ENCODE measurements around the gene ACOX3. TPM values are rescaled to one million over a fixed set of nuclear protein-coding genes. Genes with fewer than 3 reads are reported as not detected.

Gene ACOX3
- total and polyA plus RNA-seq, 9 of the 15 experiments (the other 6 are each of a cell fraction or from before 2014, with no cell fraction given), result 0.68 to 7.3 (median 3.7) TPM

DNA sequence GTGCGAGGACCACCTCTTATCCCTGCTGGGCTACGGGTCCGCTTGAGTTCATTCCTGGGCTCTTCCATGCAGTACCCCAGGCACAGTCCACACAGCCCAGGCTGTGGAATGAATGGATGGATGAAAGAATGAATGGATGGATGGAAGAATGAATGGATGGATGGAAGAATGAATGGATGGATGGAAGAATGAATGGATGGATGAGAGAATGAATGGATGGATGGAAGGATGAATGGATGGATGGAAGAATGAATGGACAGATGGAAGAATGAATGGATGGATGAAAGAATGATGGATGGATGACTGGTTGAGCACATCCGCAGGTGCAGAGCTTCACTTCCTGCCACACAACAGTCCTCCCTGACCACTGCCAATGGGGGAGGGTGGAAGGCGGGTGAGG, 28.2 kb downstream of the ACOX3 start:
- Histone ChIP-seq H4K20me1 (replicated peaks; ENCODE audit: control insufficient read depth, insufficient read depth, low read length) (peaks cover 5% of the 10 kb centered on the region; the same call in 1 of the 2 replicates), H3K36me3 (ENCODE audit: control insufficient read depth, insufficient read depth, low read length) (peaks cover 3% of the 10 kb centered on the region; the same call in 1 of the 3 replicates), H3K4me2 (ENCODE audit: insufficient read depth, low read length) (no peak overlapping the region), H3K27ac (ENCODE audit: extremely low read depth, low read depth, low read length) (no peak overlapping the region), H3K9ac (ENCODE audit: insufficient read depth in 1 of 2, low read depth in 2 of 2, low read length in 2 of 2) (no peak overlapping the region), H3K9me3 (replicated peaks; ENCODE audit: control insufficient read depth, insufficient read depth, low read depth, low read length) (no peaks in the 10 kb centered on the region), H3K4me1 (replicated peaks in 1 of 2; ENCODE audit: control insufficient read depth in 2 of 2, insufficient read depth in 2 of 2, low read length in 2 of 2) (peaks cover 16 to 26% of the 10 kb centered on the region in 2 experiments; a peak in 4 of 5 replicates), H3K4me3 (no peak overlapping the region), H3K27me3 (ENCODE audit: control insufficient read depth in 2 of 2, insufficient read depth in 2 of 2, low read length in 2 of 2) (no peaks in the 10 kb centered on the region), H3K9me1 (ENCODE audit: control insufficient read depth, insufficient read depth, low read length) (peaks cover 7% of the 10 kb centered on the region), H2AFZ (ENCODE audit: low read depth, low read length) (no peak overlapping the region), H3K79me2 (ENCODE audit: control insufficient read depth, insufficient read depth, low read length) (no peaks in the 10 kb centered on the region)
- FAIRE-seq, result no peak
- POLR2A ChIA-PET, result interaction anchor here (1.2 kb wide), 1 partner anchor 16 kb away, joined by 3 read pairs; no protein-coding TSS in a partner anchor
- WGBS (ENCODE audit: insufficient coverage, low coverage, missing lambda C conversion rate), result 60% methylated on average over 5 of the region's 5 CpGs
- no peak for ATAC-seq
- intact Hi-C loops (cut with micrococcal nuclease) (no loop called here), in situ Hi-C loops (cut with MboI) (no loop called here)
- DNase-seq (ENCODE audit: extremely low read depth in 1 of 4, low spot score in 3 of 4), result no peak
- CTCF ChIA-PET (ENCODE audit: low intra/inter-chr PET ratio), result interaction anchor here (0.9 kb wide), 1 partner anchor 171 kb away, joined by 3 read pairs; no protein-coding TSS in a partner anchor
- no TSS peak for BruUV-seq (replicated peaks)
- TF ChIP-seq ZNF12 (CRISPR knock-in tag; IDR thresholded peaks at IDR 0.05) (no peak), MXI1 (IDR thresholded peaks at IDR 0.05; ENCODE audit: low read depth, low read length) (no peak), TARDBP (IDR thresholded peaks at IDR 0.05) (no peak), ZNF76 (CRISPR knock-in tag; IDR thresholded peaks at IDR 0.05; ENCODE audit: borderline replicate concordance) (no peak), CBX1 (IDR thresholded peaks at IDR 0.05; ENCODE audit: low read depth) (no peak), ZNF124 (CRISPR knock-in tag; IDR thresholded peaks at IDR 0.05) (no peak), ATF7 (IDR thresholded peaks at IDR 0.05) (no peak), SRSF7 (optimal IDR thresholded peaks at IDR 0.05; ENCODE audit: low read depth, low read length) (no peak), TOE1 (IDR thresholded peaks at IDR 0.05; ENCODE audit: borderline replicate concordance) (no peak), TOE1 (CRISPR knock-in tag; IDR thresholded peaks at IDR 0.05; ENCODE audit: borderline replicate concordance, low read depth) (no peak), ZNF347 (CRISPR knock-in tag; IDR thresholded peaks at IDR 0.05; ENCODE audit: low read depth) (no peak)
- TF ChIP-seq, protein P1, sequence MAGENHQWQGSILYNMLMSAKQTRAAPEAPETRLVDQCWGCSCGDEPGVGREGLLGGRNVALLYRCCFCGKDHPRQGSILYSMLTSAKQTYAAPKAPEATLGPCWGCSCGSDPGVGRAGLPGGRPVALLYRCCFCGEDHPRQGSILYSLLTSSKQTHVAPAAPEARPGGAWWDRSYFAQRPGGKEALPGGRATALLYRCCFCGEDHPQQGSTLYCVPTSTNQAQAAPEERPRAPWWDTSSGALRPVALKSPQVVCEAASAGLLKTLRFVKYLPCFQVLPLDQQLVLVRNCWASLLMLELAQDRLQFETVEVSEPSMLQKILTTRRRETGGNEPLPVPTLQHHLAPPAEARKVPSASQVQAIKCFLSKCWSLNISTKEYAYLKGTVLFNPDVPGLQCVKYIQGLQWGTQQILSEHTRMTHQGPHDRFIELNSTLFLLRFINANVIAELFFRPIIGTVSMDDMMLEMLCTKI (IDR thresholded peaks at IDR 0.05; ENCODE audit: partially characterized antibody), result no peak
- TF ChIP-seq, protein P2, sequence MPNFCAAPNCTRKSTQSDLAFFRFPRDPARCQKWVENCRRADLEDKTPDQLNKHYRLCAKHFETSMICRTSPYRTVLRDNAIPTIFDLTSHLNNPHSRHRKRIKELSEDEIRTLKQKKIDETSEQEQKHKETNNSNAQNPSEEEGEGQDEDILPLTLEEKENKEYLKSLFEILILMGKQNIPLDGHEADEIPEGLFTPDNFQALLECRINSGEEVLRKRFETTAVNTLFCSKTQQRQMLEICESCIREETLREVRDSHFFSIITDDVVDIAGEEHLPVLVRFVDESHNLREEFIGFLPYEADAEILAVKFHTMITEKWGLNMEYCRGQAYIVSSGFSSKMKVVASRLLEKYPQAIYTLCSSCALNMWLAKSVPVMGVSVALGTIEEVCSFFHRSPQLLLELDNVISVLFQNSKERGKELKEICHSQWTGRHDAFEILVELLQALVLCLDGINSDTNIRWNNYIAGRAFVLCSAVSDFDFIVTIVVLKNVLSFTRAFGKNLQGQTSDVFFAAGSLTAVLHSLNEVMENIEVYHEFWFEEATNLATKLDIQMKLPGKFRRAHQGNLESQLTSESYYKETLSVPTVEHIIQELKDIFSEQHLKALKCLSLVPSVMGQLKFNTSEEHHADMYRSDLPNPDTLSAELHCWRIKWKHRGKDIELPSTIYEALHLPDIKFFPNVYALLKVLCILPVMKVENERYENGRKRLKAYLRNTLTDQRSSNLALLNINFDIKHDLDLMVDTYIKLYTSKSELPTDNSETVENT (CRISPR knock-in tag; IDR thresholded peaks at IDR 0.05), result no peak
- TF ChIP-seq, protein P3, sequence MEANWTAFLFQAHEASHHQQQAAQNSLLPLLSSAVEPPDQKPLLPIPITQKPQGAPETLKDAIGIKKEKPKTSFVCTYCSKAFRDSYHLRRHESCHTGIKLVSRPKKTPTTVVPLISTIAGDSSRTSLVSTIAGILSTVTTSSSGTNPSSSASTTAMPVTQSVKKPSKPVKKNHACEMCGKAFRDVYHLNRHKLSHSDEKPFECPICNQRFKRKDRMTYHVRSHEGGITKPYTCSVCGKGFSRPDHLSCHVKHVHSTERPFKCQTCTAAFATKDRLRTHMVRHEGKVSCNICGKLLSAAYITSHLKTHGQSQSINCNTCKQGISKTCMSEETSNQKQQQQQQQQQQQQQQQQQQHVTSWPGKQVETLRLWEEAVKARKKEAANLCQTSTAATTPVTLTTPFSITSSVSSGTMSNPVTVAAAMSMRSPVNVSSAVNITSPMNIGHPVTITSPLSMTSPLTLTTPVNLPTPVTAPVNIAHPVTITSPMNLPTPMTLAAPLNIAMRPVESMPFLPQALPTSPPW (CRISPR knock-in tag; IDR thresholded peaks at IDR 0.05), result no peak

Data from K562 (cell line).